Neural cell (in vitro differentiated cells): ENCODE results near the gene PPFIBP1. TPM values are rescaled to one million over a fixed set of nuclear protein-coding genes. Genes with fewer than 3 reads are reported as not detected.

Experiments
- H2AFZ ChIP-seq: fragments of 200-600, 300-800 bp; sonication (generic), shearing (Covaris generic); 2 replicates; pipeline ENCODE4 v1.6.0; 2014; ENCODE audit warnings: low read depth, mild to moderate bottlenecking, antibody characterized with exemption, low read length, moderate library complexity
- H3F3A ChIP-seq: fragments of 200-600 bp; shearing (Covaris generic); 2 replicates; pipeline ENCODE4 v1.6.1; 2016; ENCODE audit warnings: mild to moderate bottlenecking, moderate library complexity, mixed read lengths, antibody characterized with exemption, low read length; ENCODE audit not compliant: insufficient read depth, poor library complexity, severe bottlenecking
- H3K27ac ChIP-seq: fragments of 200-600, 300-800 bp; sonication (generic), shearing (Covaris generic); 2 replicates; pipeline ENCODE4 v1.5.1; 2014; ENCODE audit warnings: mild to moderate bottlenecking, low read length, moderate library complexity
- H3K27me3 ChIP-seq: fragments of 300-800, 200-600 bp; sonication (generic), shearing (Covaris generic); 2 replicates; pipeline ENCODE4 v1.6.0; 2014; ENCODE audit warnings: mild to moderate bottlenecking, low read depth, low read length, moderate library complexity; ENCODE audit not compliant: insufficient read depth
- H3K36me3 ChIP-seq: fragments of 300-800, 200-600 bp; sonication (generic), shearing (Covaris generic); 2 replicates; pipeline ENCODE4 v1.5.1; 2014; ENCODE audit warnings: mild to moderate bottlenecking, antibody characterized with exemption, low read length, moderate library complexity; ENCODE audit not compliant: insufficient read depth
- H3K4me2 ChIP-seq: fragments of 300-800, 200-600 bp; sonication (generic), shearing (Covaris generic); 2 replicates; pipeline ENCODE4 v1.6.0; 2014; ENCODE audit warnings: mild to moderate bottlenecking, low read length
- H3K4me3 ChIP-seq: fragments of 300-800, 200-600 bp; sonication (generic), shearing (Covaris generic); 2 replicates; pipeline ENCODE4 v1.5.1; 2014; ENCODE audit warnings: mild to moderate bottlenecking, low read length, moderate library complexity
- H3K79me2 ChIP-seq: fragments of 200-600 bp; shearing (Covaris generic); replicated peaks from 2 replicates; pipeline ENCODE4 v1.6.0; 2014; ENCODE audit warnings: mild to moderate bottlenecking, low read length, moderate library complexity; ENCODE audit not compliant: insufficient read depth
- H3K9ac ChIP-seq: fragments of 300-800, 200-600 bp; sonication (generic), shearing (Covaris generic); 2 replicates; pipeline ENCODE4 v1.6.1; 2016; ENCODE audit warnings: mild to moderate bottlenecking, low read length, mixed read lengths
- H3K9me2 ChIP-seq: fragments of 200-600 bp; shearing (Covaris generic); 2 replicates; pipeline ENCODE4 v1.6.1; 2016; ENCODE audit warnings: mild to moderate bottlenecking, low read length, mixed read lengths; ENCODE audit not compliant: insufficient read depth
- H3K9me3 ChIP-seq: fragments of 200-600, 300-800 bp; sonication (generic), shearing (Covaris generic); 2 replicates; pipeline ENCODE4 v1.6.1; 2016; ENCODE audit warnings: mild to moderate bottlenecking, mixed run types, low read length, moderate library complexity, mixed read lengths
- H4K20me1 ChIP-seq: fragments of 200-600 bp; shearing (Covaris generic); 2 replicates; pipeline ENCODE4 v1.6.1; 2016; ENCODE audit warnings: mild to moderate bottlenecking, mixed run types; ENCODE audit not compliant: insufficient read depth
- CTCF ChIP-seq: fragments of 450-650 bp; IDR thresholded peaks from 2 replicates; pipeline ENCODE4 v1.5.1; 2014; ENCODE audit warnings: antibody characterized with exemption, mild to moderate bottlenecking, moderate library complexity; ENCODE audit not compliant: poor library complexity, severe bottlenecking
- EP300 ChIP-seq: fragments of 450-650 bp; conservative IDR thresholded peaks from 2 replicates; pipeline ENCODE4 v1.6.1; 2014; ENCODE audit warnings: antibody characterized with exemption, mild to moderate bottlenecking, moderate library complexity; ENCODE audit not compliant: poor library complexity, severe bottlenecking
- EZH2 ChIP-seq: fragments of 200-600, 300-800 bp; shearing (Covaris generic), sonication (generic); IDR thresholded peaks from 2 replicates; pipeline ENCODE4 v1.6.1; 2014; ENCODE audit warnings: antibody characterized with exemption, low read length, borderline replicate concordance, mild to moderate bottlenecking; ENCODE audit not compliant: insufficient read depth, poor library complexity, severe bottlenecking
- MXI1 ChIP-seq: fragments of 450-650 bp; conservative IDR thresholded peaks from 2 replicates; pipeline ENCODE4 v1.6.1; 2014; ENCODE audit warnings: antibody characterized with exemption, mild to moderate bottlenecking; ENCODE audit not compliant: poor library complexity, severe bottlenecking
- RAD21 ChIP-seq: fragments of 450-650 bp; conservative IDR thresholded peaks from 2 replicates; pipeline ENCODE4 v1.6.1; 2014; ENCODE audit warnings: antibody characterized with exemption, mild to moderate bottlenecking, moderate library complexity
- REST ChIP-seq: IDR thresholded peaks from 2 replicates; pipeline ENCODE4 v1.6.1; 2012; ENCODE audit warnings: borderline replicate concordance
- SMC3 ChIP-seq: fragments of 450-650 bp; conservative IDR thresholded peaks from 2 replicates; pipeline ENCODE4 v1.6.1; 2014; ENCODE audit warnings: antibody characterized with exemption, mild to moderate bottlenecking, moderate library complexity; ENCODE audit not compliant: poor library complexity
- TAF1 ChIP-seq: IDR thresholded peaks from 2 replicates; pipeline ENCODE4 v1.6.1; 2012; ENCODE audit warnings: low read depth
- polyA plus RNA-seq: library from polyadenylated mRNA; depleted of rRNA; stranded (reverse); fragments of >200 nt; gene quantifications from 2 replicates; pipeline ENCODE4 v1.2.3, GENCODE V29; 2014

The PPFIBP1 gene
- polyA plus RNA-seq, 1 donor from 2014 or later: 30.2 TPM

GRCh38 chr12:27608890-27609289 is 84.9 kb downstream of the PPFIBP1 start:
- H3K27ac ChIP-seq: no peak overlapping the region
- H3K9ac ChIP-seq: no peak overlapping the region
- TF ChIP-seq CTCF (no peak), EZH2 (no peak), MXI1 (no peak), RAD21 (no peak), REST (no peak), EP300 (no peak), TAF1 (no peak)
- H3K9me2 ChIP-seq: no peaks in the 10 kb centered on the region
- H3F3A ChIP-seq: no peaks in the 10 kb centered on the region
- no peak overlapping the region for H3K4me3 ChIP-seq
- no peaks in the 10 kb centered on the region for H3K36me3 ChIP-seq
- no peaks in the 10 kb centered on the region for H3K27me3 ChIP-seq
- no peaks in the 10 kb centered on the region for H3K79me2 ChIP-seq
- H2AFZ ChIP-seq: no peak overlapping the region
- no peak overlapping the region for H3K4me2 ChIP-seq
- H3K9me3 ChIP-seq: no peaks in the 10 kb centered on the region
- no peaks in the 10 kb centered on the region for H4K20me1 ChIP-seq

- Histone ChIP-seq H3K9ac (no peak overlapping the region), H2AFZ (no peak overlapping the region), H4K20me1 (no peaks in the 10 kb centered on the region), H3K79me2 (no peaks in the 10 kb centered on the region), H3K36me3 (no peaks in the 10 kb centered on the region), H3K9me3 (no peaks in the 10 kb centered on the region), H3K27me3 (no peaks in the 10 kb centered on the region), H3K4me3 (no peak overlapping the region), H3F3A (no peaks in the 10 kb centered on the region), H3K4me2 (no peak overlapping the region), H3K27ac (no peak overlapping the region), H3K9me2 (no peaks in the 10 kb centered on the region)
- TF ChIP-seq REST: no peak
- no peak for TF ChIP-seq MXI1
- TF ChIP-seq EP300: no peak
- no peak for TF ChIP-seq CTCF
- no peak for TF ChIP-seq SMC3
Observed at GRCh38 chr12:27610374-27610773, 86.4 kb downstream of the PPFIBP1 start.
